Heart right ventricle (tissue), 16 donors: Measurements from ENCODE around the gene RIMKLA. TPM values are rescaled to one million over a fixed set of nuclear protein-coding genes. Genes with fewer than 3 reads are reported as not detected.

Source experiments
- ATAC-seq, 8 donors: fragments of 200-7000 bp; cut with Tn5 transposase; one replicate each; pipeline ENCODE4 v1.9.1; 2020; ENCODE audit warnings: mild to moderate bottlenecking in 8 of 8, moderate library complexity in 8 of 8, moderate number of reproducible peaks in 1 of 8
- DNase-seq, 2 donors: peaks; one replicate each; pipeline ENCODE4 v3.0.0-alpha.2; 2020
- H3K27ac ChIP-seq, 10 donors: fragments of 200-600 bp; sonication (generic) in 2 of 10; one replicate each; pipeline versions ENCODE4 v1.5.0 to v1.8.0; 2020 to 2022; ENCODE audit warnings: mild to moderate bottlenecking in 3 of 10
- H3K27me3 ChIP-seq, 7 donors: fragments of 200-600 bp; one replicate each; pipeline ENCODE4 v1.8.0; 2021 to 2022; ENCODE audit warnings: mild to moderate bottlenecking in 2 of 7
- H3K36me3 ChIP-seq, 9 donors: fragments of 200-600 bp; sonication (generic) in 1 of 9; one replicate each; pipeline versions ENCODE4 v1.5.0 to v1.8.0; 2020 to 2022; ENCODE audit warnings: mild to moderate bottlenecking in 2 of 9
- H3K4me1 ChIP-seq, 9 donors: fragments of 200-600 bp; sonication (generic) in 1 of 9; one replicate each; pipeline versions ENCODE4 v1.5.0 to v1.8.0; 2020 to 2022; ENCODE audit warnings: mild to moderate bottlenecking in 4 of 9
- H3K4me3 ChIP-seq, 10 donors: fragments of 200-600 bp; sonication (generic) in 2 of 10; one replicate each; pipeline versions ENCODE4 v1.5.0 to v1.8.0; 2020 to 2022; ENCODE audit warnings: mild to moderate bottlenecking in 7 of 10, moderate library complexity in 2 of 10
- H3K9me3 ChIP-seq, 11 donors: fragments of 200-600 bp in 10 of 11; sonication (generic) in 2 of 11; one replicate each; pipeline versions ENCODE4 v1.5.0 to v1.8.0; 2013 to 2022; ENCODE audit warnings: mild to moderate bottlenecking in 2 of 11, control low read depth in 1 of 11, moderate library complexity in 1 of 11
- WGBS, 2 donors: extraction: QIAGEN DNeasy Blood & Tissue Kit; methylation state at CpG; one replicate each; pipeline ENCODE4 v1.1.7; 2013; ENCODE audit warnings: inconsistent platforms in 1 of 2; 5-methylcytosine and 5-hydroxymethylcytosine counted together
- intact Hi-C, 10 donors: fragments of 100-400 bp; cut with DNase I; formaldehyde crosslinking; loops; one replicate each; pipeline versions ENCODE4 v1.11.1 to v1.14.2; 2022
- polyA plus RNA-seq, 2 donors: library from polyadenylated mRNA; stranded (reverse); fragments of 200-250 nt; gene quantifications; one replicate each; pipeline ENCODE4 v1.2.3, GENCODE V29; 2013
- total RNA-seq, 10 donors: library from RNA; stranded (reverse); fragmentation: NEBNext Ultra II Directional in 3 of 10; extraction: Animal tissue kit (Norgen Biotek cat#: 25700) in 3 of 10; gene quantifications; one replicate each; pipeline versions ENCODE4 v1.2.1 to v1.2.4, GENCODE V29; 2021 to 2023
- TF ChIP-seq, protein P1 (sequence below), 9 donors: fragments of 200-600 bp; sonication (generic) in 2 of 9; IDR thresholded peaks; one replicate each; pipeline versions ENCODE4 v1.5.0 to v1.8.0; 2021 to 2022; ENCODE audit warnings: antibody characterized with exemption in 9 of 9, mild to moderate bottlenecking in 5 of 9, moderate library complexity in 1 of 9
- donor health status: Arrhythmogenic right ventricular cardiomyopathy.
- donor health status: ischemic (EF 13 %, LVEDD 7.1; RV severe dilation, severe dysfunction).
- donor health status: healthy with polysubstance abuse.
- donor health status: DM: no; HTN: yes; CAD: no.
- donor health status: DM: no; HTN: no; CAD: no.
- donor health status: ischemic (EF 25% LVEDD 6.9; RV normal size, moderate dysfunction).
- donor health status: ischemic (EF 25% LVEDD 5.7; RV mildly dilated, moderate dysfunction).
- donor health status: healthy.
- donor health status: DM: yes; HTN: yes; CAD: no.
- donor health status: Ischemic cardiomyopathy.
- donor health status: ischemic (EF 35%, LVEDD 5.7; RV mildly dilated, moderate dysfunction).
- donor health status: nonischemic (EF 11% LVEDD 7.7; RV severe dilation, severe dysfunction).
- donor health status: DM: yes; HTN: yes; CAD: no.
- donor health status: PGD.
- donor health status: ischemic (EF 29% LVEDD 5.4; RV normal size, mild dysfunction).
- donor health status: nonischemic (EF 23%, LVEDD 6.1; RV moderate dilation, normal function).

RIMKLA gene
- total and polyA plus RNA-seq, 12 donors = 0.80 to 16.7 (median 8.3) TPM

- Histone ChIP-seq H3K36me3 (peaks cover 0 to 11% (median 0%) of the 10 kb centered on the region in 9 donors), H3K4me1 (peaks cover 7 to 25% (median 21%) of the 10 kb centered on the region in 9 donors), H3K27ac (no peak overlapping the region), H3K27me3 (no peaks in the 10 kb centered on the region), H3K9me3 (no peaks in the 10 kb centered on the region), H3K4me3 (no peak overlapping the region)
- TF ChIP-seq, protein P1, sequence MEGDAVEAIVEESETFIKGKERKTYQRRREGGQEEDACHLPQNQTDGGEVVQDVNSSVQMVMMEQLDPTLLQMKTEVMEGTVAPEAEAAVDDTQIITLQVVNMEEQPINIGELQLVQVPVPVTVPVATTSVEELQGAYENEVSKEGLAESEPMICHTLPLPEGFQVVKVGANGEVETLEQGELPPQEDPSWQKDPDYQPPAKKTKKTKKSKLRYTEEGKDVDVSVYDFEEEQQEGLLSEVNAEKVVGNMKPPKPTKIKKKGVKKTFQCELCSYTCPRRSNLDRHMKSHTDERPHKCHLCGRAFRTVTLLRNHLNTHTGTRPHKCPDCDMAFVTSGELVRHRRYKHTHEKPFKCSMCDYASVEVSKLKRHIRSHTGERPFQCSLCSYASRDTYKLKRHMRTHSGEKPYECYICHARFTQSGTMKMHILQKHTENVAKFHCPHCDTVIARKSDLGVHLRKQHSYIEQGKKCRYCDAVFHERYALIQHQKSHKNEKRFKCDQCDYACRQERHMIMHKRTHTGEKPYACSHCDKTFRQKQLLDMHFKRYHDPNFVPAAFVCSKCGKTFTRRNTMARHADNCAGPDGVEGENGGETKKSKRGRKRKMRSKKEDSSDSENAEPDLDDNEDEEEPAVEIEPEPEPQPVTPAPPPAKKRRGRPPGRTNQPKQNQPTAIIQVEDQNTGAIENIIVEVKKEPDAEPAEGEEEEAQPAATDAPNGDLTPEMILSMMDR (IDR thresholded peaks at IDR 0.05) = no peak
- 88 to 92% methylated on average over 4 of the region's 4 CpGs for WGBS, 2 donors
- DNase-seq = no peak
- ATAC-seq = no peak
- intact Hi-C loops = loop anchor here in 4 of 10 donors (10.0 kb wide), 1 partner anchor 119 kb away; the partner anchor contains the start of gene FOXJ3 (in 4 of the 4)
Observed at GRCh38 chr1:42453386-42453785, 72.8 kb downstream of the RIMKLA start.

- H3K4me3 ChIP-seq = no peak overlapping the region
- no peaks in the 10 kb centered on the region for H3K9me3 ChIP-seq
- H3K27ac ChIP-seq = no peak overlapping the region
- ATAC-seq (no peak), DNase-seq (no peak)
- peaks cover 7 to 30% (median 21%) of the 10 kb centered on the region in 9 donors for H3K4me1 ChIP-seq
- 93 to 96% methylated on average over 5 of the region's 5 CpGs for WGBS, 2 donors
- H3K27me3 ChIP-seq = no peaks in the 10 kb centered on the region
- TF ChIP-seq, protein P1 (IDR thresholded peaks at IDR 0.05) = no peak
- intact Hi-C loops = loop anchor here in 4 of 10 donors (10.0 kb wide), 1 partner anchor 120 kb away; the partner anchor contains the start of gene FOXJ3 (in 4 of the 4)
- peaks cover 0 to 21% (median 5%) of the 10 kb centered on the region in 9 donors for H3K36me3 ChIP-seq
Observed at GRCh38 chr1:42454403-42454802, 73.8 kb downstream of the RIMKLA start.

DNA sequence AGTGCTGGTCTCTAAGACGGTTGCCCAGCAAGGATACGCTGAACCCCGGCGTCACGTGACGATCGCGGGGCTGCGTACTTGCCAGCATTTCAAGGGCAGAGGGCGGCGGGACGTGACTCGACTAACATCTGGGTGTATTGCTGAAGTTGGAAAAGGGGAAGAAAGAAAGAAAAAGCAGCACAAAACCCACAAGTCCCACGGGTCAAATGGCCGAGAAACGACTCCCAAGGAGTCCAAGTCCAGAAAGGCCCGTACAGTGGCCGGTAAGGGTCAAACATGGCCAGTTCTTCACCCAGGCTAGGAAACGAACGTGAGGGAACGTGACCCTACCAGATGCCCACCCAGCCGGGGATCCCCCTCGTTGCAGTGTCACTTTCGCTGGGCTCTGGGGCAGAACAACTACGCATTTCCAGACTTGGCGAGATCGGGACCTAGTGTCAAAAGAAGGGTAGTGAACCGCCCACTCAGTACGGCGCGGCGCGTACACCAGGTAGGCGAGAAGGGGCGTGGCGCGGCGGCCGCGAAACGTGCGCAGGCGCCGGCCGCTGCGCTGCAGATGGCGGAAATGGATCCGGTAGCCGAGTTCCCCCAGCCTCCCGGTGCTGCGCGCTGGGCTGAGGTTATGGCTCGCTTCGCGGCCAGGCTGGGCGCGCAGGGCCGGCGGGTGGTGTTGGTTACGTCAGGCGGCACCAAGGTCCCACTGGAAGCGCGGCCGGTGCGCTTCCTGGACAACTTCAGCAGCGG, 75.6 kb downstream of the RIMKLA start, which contains the start of the genes PPCS and ZMYND12:
TSS of gene PPCS (plus strand) at position 534 of the 744 bp plus-strand sequence. CDS start at position 557, 23 bp downstream.
TSS of gene ZMYND12 (minus strand) at position 13 of the 744 bp plus-strand sequence. CDS start 25 bp downstream, outside the sequence.
- ATAC-seq = peak; percentile 95 to 98 (median 97)
- H3K9me3 ChIP-seq = no peaks in the 10 kb centered on the region
- H3K27ac ChIP-seq = peak within 1 kb of the TSS; percentile 92 to 99 (median 95)
- H3K4me1 ChIP-seq = peaks cover 7 to 30% (median 21%) of the 10 kb centered on the region in 9 donors
- peak; percentile 83 to 93 for DNase-seq
- H3K27me3 ChIP-seq = no peaks in the 10 kb centered on the region
- TF ChIP-seq, protein P1 (IDR thresholded peaks at IDR 0.05) = peak in 1 of 9 donors; percentile 19
- intact Hi-C loops = loop anchor here in 6 of 10 donors (2.0 to 10.0 kb wide), 3 partner anchors 119 to 121 kb away; partner anchors contain the start of gene FOXJ3 (in 6 of the 6)
- WGBS, 2 donors = 0% methylated on average over 48 to 66 of the region's 66 CpGs
- H3K4me3 ChIP-seq = peak within 1 kb of the TSS; percentile 78 to 96 (median 86)
- H3K36me3 ChIP-seq = peaks cover 0 to 39% (median 17%) of the 10 kb centered on the region in 9 donors

GRCh38 chr1:42456754-42457089, 76.1 kb downstream of the RIMKLA start:
- Histone ChIP-seq H3K4me1 (peaks cover 7 to 30% (median 21%) of the 10 kb centered on the region in 9 donors), H3K4me3 (peak overlapping the region; percentile 78 to 96 (median 86)), H3K27me3 (no peaks in the 10 kb centered on the region), H3K27ac (peak overlapping the region; percentile 92 to 99 (median 95)), H3K9me3 (no peaks in the 10 kb centered on the region), H3K36me3 (peaks cover 0 to 43% (median 17%) of the 10 kb centered on the region in 9 donors)
- whole genome bisulfite sequencing, 2 donors = 1 to 2% methylated on average over 23 of the region's 23 CpGs
- intact Hi-C loops = loop anchor here in 6 of 10 donors (2.0 to 10.0 kb wide), 3 partner anchors 119 to 122 kb away; partner anchors contain the start of gene FOXJ3 (in 6 of the 6)
- ATAC-seq (peak; percentile 53 to 79 (median 69)), DNase-seq (peak in 1 of 2 donors; percentile 28)
- TF ChIP-seq, protein P1 (IDR thresholded peaks at IDR 0.05) = no peak
